Measurements from ENCODE around the gene ENOPH1. TPM values are rescaled to one million over a fixed set of nuclear protein-coding genes. Genes with fewer than 3 reads are reported as not detected.
"Not testable (repeated sequence)": the region's sequence is repeated elsewhere in the genome, so short reads cannot be mapped to it uniquely, and the experiment has no call there.

ENOPH1 gene
- total and polyA plus RNA-seq, 3 donors from 2014 or later, result 13.9 to 20.8 (median 19.9) TPM

GRCh38 chr4:82469791-82470345 lies 39.5 kb downstream of the ENOPH1 start:
- Histone ChIP-seq H3K36me3 (ENCODE audit: low read depth, missing control alignments) (no peaks in the 10 kb centered on the region), H3K4me3 (no peak overlapping the region), H3K27me3 (no peaks in the 10 kb centered on the region), H3K4me1 (peaks cover 10% of the 10 kb centered on the region), H3K9me3 (no peaks in the 10 kb centered on the region), H3K27ac (peak overlapping the region in 1 of 2 donors; percentile 60)
- intact Hi-C loops (cut with DNase I; ENCODE audit: low total_unique reads), result loop anchor here (10.0 kb wide), 1 partner anchor 275 kb away; no protein-coding TSS in a partner anchor
- DNase-seq, result peak; percentile 41
- 42 to 52% methylated on average over 2 of the region's 2 CpGs for WGBS, 2 donors
- TF ChIP-seq CTCF (IDR thresholded peaks at IDR 0.05), result no peak
- TF ChIP-seq POLR2A (IDR thresholded peaks at IDR 0.05), result no peak

GRCh38 chr4:82473080-82473479 lies 42.7 kb downstream of the ENOPH1 start:
- H3K4me1 ChIP-seq; intact Hi-C loops (cut with DNase I; ENCODE audit: low total_unique reads); H3K4me3 ChIP-seq; H3K9me3 ChIP-seq; H3K36me3 ChIP-seq (ENCODE audit: low read depth, missing control alignments); H3K27me3 ChIP-seq; DNase-seq; H3K27ac ChIP-seq: not testable (repeated sequence)
- WGBS, 2 donors, result 71 to 74% methylated on average over 5 of the region's 5 CpGs

GRCh38 chr4:82473621-82474164 lies 43.3 kb downstream of the ENOPH1 start:
- intact Hi-C loops (cut with DNase I; ENCODE audit: low total_unique reads), result no loop called here
- DNase-seq, result no peak

GRCh38 chr4:82475931-82476330 lies 45.5 kb downstream of the ENOPH1 start:
- H3K9me3 ChIP-seq; H3K4me1 ChIP-seq; H3K36me3 ChIP-seq (ENCODE audit: low read depth, missing control alignments); intact Hi-C loops (cut with DNase I; ENCODE audit: low total_unique reads); DNase-seq; H3K27me3 ChIP-seq; H3K4me3 ChIP-seq; H3K27ac ChIP-seq: not testable (repeated sequence)
- 94 to 95% methylated on average over 7 of the region's 7 CpGs for WGBS, 2 donors

More at GRCh38 chr4:82473621-82474164, 43.3 kb downstream of the ENOPH1 start:
- Histone ChIP-seq H3K36me3 (ENCODE audit: low read depth, missing control alignments) (no peaks in the 10 kb centered on the region), H3K9me3 (no peaks in the 10 kb centered on the region), H3K27me3 (no peaks in the 10 kb centered on the region), H3K4me3 (no peak overlapping the region), H3K4me1 (peaks cover 10% of the 10 kb centered on the region), H3K27ac (no peak overlapping the region)
- no peak for TF ChIP-seq POLR2A (IDR thresholded peaks at IDR 0.05)
- 94 to 95% methylated on average over 15 of the region's 15 CpGs for WGBS, 2 donors

GRCh38 chr4:82477469-82477868 lies 47.1 kb downstream of the ENOPH1 start:
- DNase-seq; intact Hi-C loops (cut with DNase I; ENCODE audit: low total_unique reads): not testable (repeated sequence)
- 82 to 95% methylated on average over 9 of the region's 9 CpGs for WGBS, 2 donors

GRCh38 chr4:82479562-82479961 lies 49.2 kb downstream of the ENOPH1 start:
- DNase-seq, result no peak
- TF ChIP-seq POLR2A (IDR thresholded peaks at IDR 0.05) (no peak), CTCF (IDR thresholded peaks at IDR 0.05) (no peak)
- 95 to 98% methylated on average over 14 of the region's 14 CpGs for WGBS, 2 donors
- H3K4me1 ChIP-seq, result no peaks in the 10 kb centered on the region
- H3K4me3 ChIP-seq, result no peak overlapping the region
- H3K36me3 ChIP-seq (ENCODE audit: low read depth, missing control alignments), result no peaks in the 10 kb centered on the region
- intact Hi-C loops (cut with DNase I; ENCODE audit: low total_unique reads), result no loop called here
- no peak overlapping the region for H3K27ac ChIP-seq
- H3K9me3 ChIP-seq, result no peaks in the 10 kb centered on the region
- no peaks in the 10 kb centered on the region for H3K27me3 ChIP-seq

More at GRCh38 chr4:82477469-82477868, 47.1 kb downstream of the ENOPH1 start:
- not testable (repeated sequence) for H3K4me1 ChIP-seq; H3K4me3 ChIP-seq; H3K36me3 ChIP-seq (ENCODE audit: low read depth, missing control alignments); H3K27ac ChIP-seq; H3K27me3 ChIP-seq; H3K9me3 ChIP-seq
